OCI-LY7 (cell line): ENCODE data around the gene PYGB. TPM values are rescaled to one million over a fixed set of nuclear protein-coding genes. Genes with fewer than 3 reads are reported as not detected.

Source experiments
- BruUV-seq: library from RNA; stranded (reverse); fragments of 400-500 nt; replicated peaks from 2 replicates; lab custom pipeline; 2021; lab: Mats Ljungman, UMichigan
- CTCF ChIA-PET: fragments of 300-600 bp; sonication (Branson Sonifier 250); formaldehyde crosslinking; loops from one replicate; lab custom pipeline; 2022; ENCODE audit warnings: antibody characterized with exemption; ENCODE audit not compliant: unreplicated experiment; lab: Charles Lee
- POLR2A ChIA-PET: fragments of 300-600 bp; sonication (Branson Sonifier 250); formaldehyde crosslinking; loops from one replicate; lab custom pipeline; 2022; ENCODE audit warnings: antibody characterized with exemption; lab: Charles Lee
- DNase-seq: peaks from one replicate; pipeline ENCODE4 v3.0.0-alpha.2; 2015; ENCODE audit warnings: low spot score
- H2AFZ ChIP-seq: fragments of 200-600 bp; sonication (generic), shearing (Covaris generic); 2 replicates; pipeline ENCODE4 v1.6.1; 2014; ENCODE audit warnings: mild to moderate bottlenecking, antibody characterized with exemption, low read length, moderate library complexity
- H3K27ac ChIP-seq: fragments of 200-600 bp; sonication (generic); 2 replicates; pipeline ENCODE4 v1.5.1; 2014; ENCODE audit warnings: mixed run types, low read depth, mild to moderate bottlenecking, moderate library complexity, low read length, inconsistent platforms; ENCODE audit not compliant: poor library complexity, severe bottlenecking
- H3K36me3 ChIP-seq: fragments of 200-600 bp; sonication (generic); 2 replicates; pipeline ENCODE4 v1.6.1; 2014; ENCODE audit warnings: mild to moderate bottlenecking, antibody characterized with exemption, low read length, moderate library complexity, mixed read lengths; ENCODE audit not compliant: insufficient read depth
- H3K4me1 ChIP-seq: fragments of 200-600 bp; sonication (generic); 2 replicates; pipeline ENCODE4 v1.5.1; 2014; ENCODE audit warnings: mild to moderate bottlenecking, low read length; ENCODE audit not compliant: insufficient read depth, poor library complexity, severe bottlenecking
- H3K4me2 ChIP-seq: fragments of 200-600 bp; sonication (generic); 2 replicates; pipeline ENCODE4 v1.6.1; 2014; ENCODE audit warnings: mild to moderate bottlenecking, low read length
- H3K4me3 ChIP-seq: fragments of 200-600 bp; sonication (generic); 2 replicates; pipeline ENCODE4 v1.5.1; 2014; ENCODE audit warnings: mild to moderate bottlenecking, low read depth, low read length; ENCODE audit not compliant: poor library complexity, severe bottlenecking
- H3K79me2 ChIP-seq: fragments of 200-600 bp; sonication (generic); 2 replicates; pipeline ENCODE4 v1.6.1; 2016; ENCODE audit warnings: low read depth, mild to moderate bottlenecking, low read length, moderate library complexity, mixed read lengths; ENCODE audit not compliant: insufficient read depth
- H3K9me2 ChIP-seq: fragments of 200-600 bp; sonication (generic); 2 replicates; pipeline ENCODE4 v1.6.1; 2016; ENCODE audit warnings: mild to moderate bottlenecking, low read length, mixed read lengths; ENCODE audit not compliant: insufficient read depth
- H3K9me3 ChIP-seq: fragments of 200-600 bp; sonication (generic); 2 replicates; pipeline ENCODE4 v1.6.1; 2014; ENCODE audit warnings: mild to moderate bottlenecking, mixed run types, low read length, mixed read lengths
- H4K20me1 ChIP-seq: fragments of 200-600 bp; sonication (generic); 2 replicates; pipeline ENCODE4 v1.6.1; 2014; ENCODE audit warnings: mild to moderate bottlenecking, antibody characterized with exemption, low read length, moderate library complexity, mixed read lengths; ENCODE audit not compliant: insufficient read depth
- EZH2phosphoT487 ChIP-seq: fragments of 200-600 bp; sonication (generic); IDR thresholded peaks from 2 replicates; pipeline ENCODE4 v1.6.1; 2018; ENCODE audit warnings: low read depth, borderline replicate concordance, mild to moderate bottlenecking, mixed run types, antibody characterized with exemption, low read length, moderate library complexity, mixed read lengths
- intact Hi-C: fragments of 100-400 bp; cut with micrococcal nuclease; formaldehyde crosslinking; loops from one replicate; pipeline ENCODE4 v1.10.0; 2022; ENCODE audit not compliant: unreplicated experiment
- total RNA-seq, 2 experiments: library from RNA; depleted of rRNA in 1 of 2; stranded (reverse); fragments of >200 nt in 1 of 2; shearing (Covaris generic) in 1 of 2; gene quantifications; 2 replicates each; pipeline ENCODE4 v1.2.3, GENCODE V29; 2014 to 2022
- TF ChIP-seq, protein P1 (sequence below): fragments of 200-600 bp; sonication (generic); conservative IDR thresholded peaks from 2 replicates; pipeline ENCODE4 v1.5.1; 2014; ENCODE audit warnings: mild to moderate bottlenecking, antibody characterized with exemption, low read length, moderate library complexity, mixed read lengths

Gene PYGB
- total RNA-seq, 2 experiments from 2014 or later, result 4.9 to 7.0 TPM

GRCh38 chr20:25218109-25218486 is 29.8 kb upstream of the PYGB start:
- no peaks in the 10 kb centered on the region for H3K79me2 ChIP-seq
- H2AFZ ChIP-seq, result no peak overlapping the region
- no peaks in the 10 kb centered on the region for H3K9me2 ChIP-seq
- H3K4me3 ChIP-seq, result no peak overlapping the region
- no peak overlapping the region for H3K4me2 ChIP-seq
- H4K20me1 ChIP-seq, result no peaks in the 10 kb centered on the region; the same call in 1 of the 2 replicates
- intact Hi-C loops, result no loop called here
- no TSS peak for BruUV-seq
- H3K9me3 ChIP-seq, result no peaks in the 10 kb centered on the region
- H3K36me3 ChIP-seq, result no peaks in the 10 kb centered on the region
- DNase-seq, result no peak
- H3K27ac ChIP-seq, result no peak overlapping the region
- TF ChIP-seq, protein P1, sequence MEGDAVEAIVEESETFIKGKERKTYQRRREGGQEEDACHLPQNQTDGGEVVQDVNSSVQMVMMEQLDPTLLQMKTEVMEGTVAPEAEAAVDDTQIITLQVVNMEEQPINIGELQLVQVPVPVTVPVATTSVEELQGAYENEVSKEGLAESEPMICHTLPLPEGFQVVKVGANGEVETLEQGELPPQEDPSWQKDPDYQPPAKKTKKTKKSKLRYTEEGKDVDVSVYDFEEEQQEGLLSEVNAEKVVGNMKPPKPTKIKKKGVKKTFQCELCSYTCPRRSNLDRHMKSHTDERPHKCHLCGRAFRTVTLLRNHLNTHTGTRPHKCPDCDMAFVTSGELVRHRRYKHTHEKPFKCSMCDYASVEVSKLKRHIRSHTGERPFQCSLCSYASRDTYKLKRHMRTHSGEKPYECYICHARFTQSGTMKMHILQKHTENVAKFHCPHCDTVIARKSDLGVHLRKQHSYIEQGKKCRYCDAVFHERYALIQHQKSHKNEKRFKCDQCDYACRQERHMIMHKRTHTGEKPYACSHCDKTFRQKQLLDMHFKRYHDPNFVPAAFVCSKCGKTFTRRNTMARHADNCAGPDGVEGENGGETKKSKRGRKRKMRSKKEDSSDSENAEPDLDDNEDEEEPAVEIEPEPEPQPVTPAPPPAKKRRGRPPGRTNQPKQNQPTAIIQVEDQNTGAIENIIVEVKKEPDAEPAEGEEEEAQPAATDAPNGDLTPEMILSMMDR, result no peak
- no peak for TF ChIP-seq EZH2phosphoT487
- ChIA-PET CTCF (no interaction called here), POLR2A (interaction anchor here (0.7 kb wide), 1 partner anchor 222 kb away, joined by 3 read pairs; no protein-coding TSS in a partner anchor)
- no peaks in the 10 kb centered on the region for H3K4me1 ChIP-seq

DNA sequence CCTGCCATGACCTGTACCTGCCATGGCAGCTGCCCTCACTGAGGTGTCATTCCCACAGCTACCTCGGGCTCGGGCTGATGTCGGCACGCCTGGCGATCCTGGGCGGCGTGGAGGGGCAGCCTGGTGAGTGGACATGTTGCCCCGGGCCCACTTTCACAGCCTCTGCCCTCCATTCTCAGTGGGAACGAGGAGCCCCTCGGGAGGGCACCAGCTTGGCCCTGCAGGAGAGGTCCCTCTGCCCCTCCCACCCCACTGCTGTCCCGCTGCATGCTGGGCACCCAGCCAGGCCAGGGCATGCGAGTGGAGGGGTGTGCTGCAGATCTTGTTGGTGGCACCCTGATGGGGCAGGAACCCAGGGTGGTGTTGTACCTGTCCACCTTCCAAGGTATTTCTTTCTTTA is 29.4 kb upstream of the PYGB start:
- no peak overlapping the region for H3K4me2 ChIP-seq
- no TSS peak for BruUV-seq
- CTCF ChIA-PET, result no interaction called here

DNA sequence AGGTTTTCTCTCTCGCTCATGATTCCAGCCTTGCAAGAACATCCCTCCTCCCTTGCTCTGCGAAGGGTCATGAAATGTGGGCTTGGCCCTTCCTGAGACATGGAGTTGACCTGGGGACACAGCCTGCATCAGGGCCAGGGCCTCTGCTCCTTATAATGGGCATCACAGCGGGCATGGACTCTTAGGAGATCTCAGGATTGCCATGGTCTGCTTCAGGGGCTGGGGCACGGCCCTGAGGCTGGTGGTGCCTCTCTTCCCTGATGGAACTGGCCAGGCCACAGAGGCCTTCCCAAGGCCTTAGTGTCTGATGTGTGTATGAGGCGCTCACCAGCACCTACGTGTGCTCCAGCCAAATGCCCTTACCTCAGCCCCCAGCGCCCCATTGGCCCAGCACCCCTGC is 28.5 kb upstream of the PYGB start:
- no peaks in the 10 kb centered on the region for H3K9me2 ChIP-seq
- H3K4me2 ChIP-seq, result no peak overlapping the region
- H3K4me3 ChIP-seq, result no peak overlapping the region
- no peaks in the 10 kb centered on the region for H3K79me2 ChIP-seq
- no peaks in the 10 kb centered on the region; the same call in 1 of the 2 replicates for H4K20me1 ChIP-seq
- ChIA-PET POLR2A (no interaction called here), CTCF (no interaction called here)
- no peak overlapping the region for H2AFZ ChIP-seq
- BruUV-seq, result no TSS peak
- H3K4me1 ChIP-seq, result no peaks in the 10 kb centered on the region
- TF ChIP-seq, protein P1, result no peak
- no peak for TF ChIP-seq EZH2phosphoT487
- intact Hi-C loops, result no loop called here
- DNase-seq, result no peak
- H3K9me3 ChIP-seq, result no peaks in the 10 kb centered on the region
- no peaks in the 10 kb centered on the region for H3K36me3 ChIP-seq
- H3K27ac ChIP-seq, result no peak overlapping the region

More for the DNA sequence above, 29.4 kb upstream of the PYGB start:
- Histone ChIP-seq H3K4me3 (no peak overlapping the region), H2AFZ (no peak overlapping the region), H3K9me3 (no peaks in the 10 kb centered on the region), H3K79me2 (no peaks in the 10 kb centered on the region), H4K20me1 (no peaks in the 10 kb centered on the region; the same call in 1 of the 2 replicates), H3K9me2 (no peaks in the 10 kb centered on the region), H3K4me1 (no peaks in the 10 kb centered on the region), H3K36me3 (no peaks in the 10 kb centered on the region), H3K27ac (no peak overlapping the region)
- POLR2A ChIA-PET, result interaction anchor here (0.7 kb wide), 1 partner anchor 223 kb away, joined by 3 read pairs; no protein-coding TSS in a partner anchor
- intact Hi-C loops, result no loop called here
- no peak for DNase-seq
- no peak for TF ChIP-seq EZH2phosphoT487
- TF ChIP-seq, protein P1, result no peak
